CD4-positive, alpha-beta T cell (primary cell): ENCODE data around the gene GALNT1. TPM values are rescaled to one million over a fixed set of nuclear protein-coding genes. Genes with fewer than 3 reads are reported as not detected.
A peak's percentile ranks its signal among the peaks of the same experiment; 100 is the strongest.

Experiments used
- ATAC-seq: fragments of 200-7000 bp; cut with Tn5 transposase; one replicate; pipeline ENCODE4 v1.10.0; 2022; ENCODE audit warnings: mild to moderate bottlenecking; ENCODE audit not compliant: poor library complexity
- CTCF ChIA-PET: fragments of 350-600 bp; sonication (Branson Sonifier 250); formaldehyde crosslinking; loops from one replicate; lab custom pipeline; 2021; ENCODE audit warnings: antibody characterized with exemption, inconsistent platforms; lab: Charles Lee
- POLR2A ChIA-PET: fragments of 350-600 bp; sonication (Branson Sonifier 250); formaldehyde crosslinking; loops from one replicate; lab custom pipeline; 2021; ENCODE audit warnings: antibody characterized with exemption, inconsistent platforms; lab: Charles Lee
- DNase-seq, 14 experiments: peaks; one replicate each; pipeline ENCODE4 v3.0.0-alpha.2; 2013 to 2020; ENCODE audit warnings: mixed read lengths in 2 of 14
- H3K27ac ChIP-seq, 2 donors: one replicate each; pipeline versions ENCODE4 v1.5.1 to v1.7.0; 2013; ENCODE audit warnings: low read length in 2 of 2, low read depth in 1 of 2, mild to moderate bottlenecking in 1 of 2
- H3K27me3 ChIP-seq, 2 experiments: 1 replicate in 1 of 2; 2 replicates in 1 of 2; pipeline versions ENCODE4 v1.6.1 to v1.7.0; 2013; ENCODE audit warnings: low read length in 2 of 2, control low read depth in 1 of 2, mild to moderate bottlenecking in 1 of 2, moderate library complexity in 1 of 2; ENCODE audit not compliant: insufficient read depth in 2 of 2, control insufficient read depth in 1 of 2
- H3K36me3 ChIP-seq: one replicate; pipeline ENCODE4 v1.6.1; 2013; ENCODE audit warnings: low read length, control low read depth; ENCODE audit not compliant: insufficient read depth
- H3K4me1 ChIP-seq: one replicate; pipeline ENCODE4 v1.6.1; 2013; ENCODE audit warnings: low read length, control low read depth; ENCODE audit not compliant: insufficient read depth
- H3K4me3 ChIP-seq: one replicate; pipeline ENCODE4 v1.5.1; 2013; ENCODE audit warnings: mild to moderate bottlenecking, low read length, moderate library complexity
- H3K9me3 ChIP-seq, 2 experiments: 1 replicate in 1 of 2; 2 replicates in 1 of 2; pipeline versions ENCODE4 v1.6.1 to v1.7.0; 2013; ENCODE audit warnings: low read length in 2 of 2, mild to moderate bottlenecking in 2 of 2, control low read depth in 1 of 2, moderate library complexity in 1 of 2; ENCODE audit not compliant: control insufficient read depth in 1 of 2, insufficient read depth in 1 of 2
- H3K27ac Mint-ChIP-seq: one replicate; pipeline ENCODE4 v1.8.0; 2020; ENCODE audit warnings: mixed read lengths
- H3K27me3 Mint-ChIP-seq: one replicate; pipeline ENCODE4 v1.8.0; 2021; ENCODE audit warnings: mixed read lengths
- H3K36me3 Mint-ChIP-seq: one replicate; pipeline ENCODE4 v1.8.0; 2021; ENCODE audit warnings: low read depth, mixed read lengths
- H3K4me1 Mint-ChIP-seq: one replicate; pipeline ENCODE4 v1.8.0; 2021; ENCODE audit warnings: low read depth, mixed read lengths
- H3K4me3 Mint-ChIP-seq: one replicate; pipeline ENCODE4 v1.8.0; 2020; ENCODE audit warnings: mild to moderate bottlenecking, mixed read lengths
- H3K9me3 Mint-ChIP-seq: one replicate; pipeline ENCODE4 v1.8.0; 2020; ENCODE audit warnings: mixed read lengths
- intact Hi-C, 2 experiments: fragments of 100-400 bp; cut with DNase I in 1 of 2; cut with micrococcal nuclease in 1 of 2; formaldehyde crosslinking; loops; one replicate each; pipeline versions ENCODE4 v1.15.1 to v1.9.0; 2023 to 2025; cut with DNase I, micrococcal nuclease
- total RNA-seq, 174 experiments: library from RNA in 2 of 174; stranded (reverse) in 2 of 174; gene quantifications; one replicate each; pipeline ENCODE4 v1.2.3 and lab custom pipeline; 2021 to 2026
- TF ChIP-seq, protein P1 (sequence below): fragments of 200-600 bp; IDR thresholded peaks from one replicate; pipeline ENCODE4 v1.8.0; 2022; ENCODE audit warnings: antibody characterized with exemption, mild to moderate bottlenecking

The GALNT1 gene
- total RNA-seq, 2 experiments from 2014 or later: 16.1 to 17.9 TPM

DNA sequence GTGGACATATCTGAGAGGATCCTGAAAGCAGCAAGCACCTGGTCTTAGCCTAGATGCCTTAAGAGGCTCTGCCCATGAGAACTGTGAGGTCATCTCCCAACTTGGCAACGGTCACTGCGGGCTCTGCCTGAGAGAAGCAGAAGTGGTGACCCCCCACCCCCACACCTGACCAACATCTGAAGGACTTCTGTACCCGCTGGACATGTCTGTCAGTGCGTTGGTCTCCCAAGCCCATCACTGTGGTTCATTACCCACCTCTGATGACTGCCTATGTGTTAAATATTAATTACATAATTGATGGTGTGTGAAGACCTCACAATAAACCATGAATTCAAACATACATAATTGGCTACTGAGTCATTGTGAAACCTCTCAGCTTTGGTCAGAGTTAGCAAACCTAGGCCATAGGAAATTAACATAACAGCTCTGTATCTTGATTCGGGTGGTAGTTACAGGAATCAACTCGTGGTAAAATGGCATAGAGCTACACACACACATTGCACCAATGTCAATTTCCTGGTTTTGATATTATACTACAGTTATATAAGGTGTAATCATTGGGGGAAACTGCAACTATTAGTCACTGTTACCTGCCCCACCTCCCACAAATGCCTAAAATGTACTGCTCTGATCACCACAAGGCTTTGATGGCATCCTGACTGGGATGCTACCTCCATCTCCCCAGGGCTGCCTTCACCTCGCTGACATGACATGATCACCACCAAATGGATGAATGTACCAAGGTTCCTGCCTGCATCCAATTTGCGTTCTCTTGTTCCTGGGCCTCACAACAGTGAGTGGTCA is 4.3 kb upstream of the GALNT1 start:
- TF ChIP-seq, protein P1, sequence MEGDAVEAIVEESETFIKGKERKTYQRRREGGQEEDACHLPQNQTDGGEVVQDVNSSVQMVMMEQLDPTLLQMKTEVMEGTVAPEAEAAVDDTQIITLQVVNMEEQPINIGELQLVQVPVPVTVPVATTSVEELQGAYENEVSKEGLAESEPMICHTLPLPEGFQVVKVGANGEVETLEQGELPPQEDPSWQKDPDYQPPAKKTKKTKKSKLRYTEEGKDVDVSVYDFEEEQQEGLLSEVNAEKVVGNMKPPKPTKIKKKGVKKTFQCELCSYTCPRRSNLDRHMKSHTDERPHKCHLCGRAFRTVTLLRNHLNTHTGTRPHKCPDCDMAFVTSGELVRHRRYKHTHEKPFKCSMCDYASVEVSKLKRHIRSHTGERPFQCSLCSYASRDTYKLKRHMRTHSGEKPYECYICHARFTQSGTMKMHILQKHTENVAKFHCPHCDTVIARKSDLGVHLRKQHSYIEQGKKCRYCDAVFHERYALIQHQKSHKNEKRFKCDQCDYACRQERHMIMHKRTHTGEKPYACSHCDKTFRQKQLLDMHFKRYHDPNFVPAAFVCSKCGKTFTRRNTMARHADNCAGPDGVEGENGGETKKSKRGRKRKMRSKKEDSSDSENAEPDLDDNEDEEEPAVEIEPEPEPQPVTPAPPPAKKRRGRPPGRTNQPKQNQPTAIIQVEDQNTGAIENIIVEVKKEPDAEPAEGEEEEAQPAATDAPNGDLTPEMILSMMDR: no peak
- intact Hi-C loops: no loop called here

DNA sequence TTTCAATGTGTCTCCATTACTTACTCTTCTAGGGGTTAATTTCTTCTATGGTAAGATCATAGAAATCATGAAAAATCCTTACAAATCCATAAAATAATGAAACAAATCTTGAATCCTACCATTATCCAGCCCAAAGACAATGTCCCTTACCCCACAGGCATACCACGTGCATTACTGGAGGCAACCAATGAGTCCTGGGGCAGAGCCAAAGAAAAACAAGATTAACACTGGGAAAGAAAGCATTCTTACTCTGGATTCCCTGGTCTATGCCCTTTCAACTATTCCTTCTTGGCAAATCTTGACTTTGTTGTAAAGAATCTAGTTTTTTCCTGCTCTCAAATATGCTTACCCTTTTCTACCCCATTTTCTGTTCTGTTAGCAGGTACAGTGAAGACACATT is 3.1 kb upstream of the GALNT1 start:
- H3K27ac Mint-ChIP-seq: no peak overlapping the region
- Histone ChIP-seq H3K27me3 (no peaks in the 10 kb centered on the region), H3K36me3 (no peaks in the 10 kb centered on the region), H3K4me3 (no peak overlapping the region), H3K27ac (no peak overlapping the region), H3K9me3 (no peaks in the 10 kb centered on the region), H3K4me1 (peaks cover 18% of the 10 kb centered on the region)
- intact Hi-C loops: no loop called here
- ChIA-PET POLR2A (no interaction called here), CTCF (no interaction called here)
- ATAC-seq: no peak
- peak overlapping the region; percentile 26 for H3K4me3 Mint-ChIP-seq
- H3K4me1 Mint-ChIP-seq: peaks cover 21% of the 10 kb centered on the region
- peaks cover 15% of the 10 kb centered on the region for H3K27me3 Mint-ChIP-seq
- no peaks in the 10 kb centered on the region for H3K36me3 Mint-ChIP-seq
- DNase-seq: no peak
- TF ChIP-seq, protein P1: no peak
- H3K9me3 Mint-ChIP-seq: peaks cover 2% of the 10 kb centered on the region

More for the DNA sequence above, 4.3 kb upstream of the GALNT1 start:
- H3K9me3 Mint-ChIP-seq: peaks cover 2% of the 10 kb centered on the region
- H3K4me3 ChIP-seq: no peak overlapping the region
- H3K27me3 Mint-ChIP-seq: peaks cover 15% of the 10 kb centered on the region
- H3K36me3 Mint-ChIP-seq: no peaks in the 10 kb centered on the region
- ATAC-seq (no peak), DNase-seq (no peak)
- no peaks in the 10 kb centered on the region for H3K27me3 ChIP-seq
- H3K9me3 ChIP-seq: no peaks in the 10 kb centered on the region
- POLR2A ChIA-PET: no interaction called here
- no peak overlapping the region for H3K4me3 Mint-ChIP-seq
- H3K27ac ChIP-seq: no peak overlapping the region
- CTCF ChIA-PET: no interaction called here
- H3K4me1 Mint-ChIP-seq: peaks cover 18% of the 10 kb centered on the region
- H3K4me1 ChIP-seq: peaks cover 10% of the 10 kb centered on the region
- H3K36me3 ChIP-seq: no peaks in the 10 kb centered on the region
- H3K27ac Mint-ChIP-seq: no peak overlapping the region

DNA sequence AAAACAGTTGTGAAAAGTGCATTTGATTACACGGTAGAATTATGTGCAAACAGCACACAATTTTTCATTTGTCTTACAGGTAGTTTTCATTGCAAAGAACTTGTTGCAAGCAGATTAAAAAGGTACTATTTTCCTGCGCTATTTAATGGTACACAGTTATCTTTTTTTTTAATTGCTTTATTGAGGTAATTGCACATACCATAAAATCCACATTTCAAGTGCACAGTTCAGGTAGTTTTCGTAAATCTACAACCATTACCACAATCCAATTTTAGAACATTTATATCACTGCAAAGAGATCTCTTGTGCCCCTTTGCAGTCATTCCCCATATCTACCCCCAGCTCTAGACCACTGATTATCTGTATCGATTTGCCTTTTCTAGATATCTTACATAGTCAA is 2.6 kb upstream of the GALNT1 start:
- Mint-ChIP-seq H3K4me3 (peak overlapping the region; percentile 26), H3K27me3 (peaks cover 15% of the 10 kb centered on the region), H3K4me1 (peaks cover 19% of the 10 kb centered on the region), H3K9me3 (peaks cover 2% of the 10 kb centered on the region), H3K36me3 (no peaks in the 10 kb centered on the region), H3K27ac (no peak overlapping the region)
- ChIA-PET POLR2A (interaction anchor here (1.9 kb wide), 1 partner anchor 9 kb away, joined by 5 read pairs; no protein-coding TSS in a partner anchor), CTCF (no interaction called here)
- no peak for DNase-seq
- Histone ChIP-seq H3K27ac (no peak overlapping the region), H3K27me3 (no peaks in the 10 kb centered on the region), H3K4me1 (peaks cover 18% of the 10 kb centered on the region), H3K4me3 (no peak overlapping the region), H3K36me3 (no peaks in the 10 kb centered on the region), H3K9me3 (no peaks in the 10 kb centered on the region)
- intact Hi-C loops: no loop called here
- ATAC-seq: no peak
- TF ChIP-seq, protein P1: no peak
